ENCODE data around the gene LAMA3.

Gene LAMA3

DNA sequence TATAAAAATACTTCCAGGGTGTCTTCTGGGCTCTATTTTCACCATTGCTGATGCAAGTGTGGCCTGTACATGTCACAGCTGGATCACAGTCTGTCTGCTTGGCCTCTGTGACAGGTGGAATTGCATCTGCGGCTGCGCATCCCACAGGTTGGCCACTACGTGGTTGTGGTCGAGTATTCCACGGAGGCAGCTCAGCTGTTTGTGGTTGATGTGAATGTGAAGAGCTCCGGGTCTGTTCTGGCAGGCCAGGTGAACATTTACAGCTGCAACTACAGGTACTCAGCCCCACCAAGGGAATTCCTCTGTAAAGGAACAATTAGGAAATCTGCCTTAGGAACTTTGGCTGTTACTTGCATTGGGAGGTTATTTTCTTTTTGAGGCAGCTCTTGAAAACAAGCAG lies 144.5 kb downstream of the LAMA3 start:
- H3K4me2 ChIP-seq (ENCODE audit: low read length) = no peak overlapping the region
- no peaks in the 10 kb centered on the region for H3K36me3 ChIP-seq (ENCODE audit: insufficient read depth, low read length)
- no peak overlapping the region for H3K4me3 ChIP-seq (ENCODE audit: low read length)
- H3K4me1 ChIP-seq (ENCODE audit: control insufficient read depth, insufficient read depth, low read length) = peaks cover 28% of the 10 kb centered on the region
- H3K27me3 ChIP-seq (ENCODE audit: control insufficient read depth, insufficient read depth, low read length) = no peaks in the 10 kb centered on the region
- no peak overlapping the region for H3K9ac ChIP-seq (ENCODE audit: low read depth, low read length)
- H3K9me3 ChIP-seq (replicated peaks; ENCODE audit: low read length) = no peaks in the 10 kb centered on the region

- Histone ChIP-seq H3K4me2 (ENCODE audit: low read length) (no peak overlapping the region), H3K4me3 (ENCODE audit: low read length) (no peak overlapping the region), H3K27me3 (ENCODE audit: control insufficient read depth, insufficient read depth, low read length) (no peaks in the 10 kb centered on the region), H3K9ac (ENCODE audit: low read depth, low read length) (no peak overlapping the region), H3K9me3 (replicated peaks; ENCODE audit: low read length) (no peaks in the 10 kb centered on the region), H3K36me3 (ENCODE audit: insufficient read depth, low read length) (no peaks in the 10 kb centered on the region), H3K4me1 (ENCODE audit: control insufficient read depth, insufficient read depth, low read length) (peaks cover 36% of the 10 kb centered on the region)
Observed at GRCh38 chr18:23835091-23835490, 145.8 kb downstream of the LAMA3 start.

DNA sequence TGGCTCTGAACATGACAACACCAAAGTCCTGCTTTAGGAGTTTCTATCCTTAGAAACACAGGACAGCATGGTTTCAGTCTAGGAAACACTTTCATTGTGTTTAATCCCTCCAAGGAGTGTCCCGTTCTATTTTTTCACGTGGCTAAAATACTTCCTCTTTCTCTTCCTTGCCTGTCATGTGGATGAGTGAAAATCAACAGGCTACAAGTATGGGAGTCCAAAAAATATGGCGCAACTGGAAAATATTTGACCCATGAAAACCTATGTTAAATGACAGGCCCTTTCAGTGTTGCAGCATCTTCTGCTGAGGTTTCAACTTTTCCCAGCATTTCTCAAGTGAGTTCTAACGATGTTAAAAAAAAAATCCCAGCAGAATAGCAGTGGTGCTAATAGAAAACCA lies 146.3 kb downstream of the LAMA3 start:
- no peaks in the 10 kb centered on the region for H3K36me3 ChIP-seq (ENCODE audit: insufficient read depth, low read length)

DNA sequence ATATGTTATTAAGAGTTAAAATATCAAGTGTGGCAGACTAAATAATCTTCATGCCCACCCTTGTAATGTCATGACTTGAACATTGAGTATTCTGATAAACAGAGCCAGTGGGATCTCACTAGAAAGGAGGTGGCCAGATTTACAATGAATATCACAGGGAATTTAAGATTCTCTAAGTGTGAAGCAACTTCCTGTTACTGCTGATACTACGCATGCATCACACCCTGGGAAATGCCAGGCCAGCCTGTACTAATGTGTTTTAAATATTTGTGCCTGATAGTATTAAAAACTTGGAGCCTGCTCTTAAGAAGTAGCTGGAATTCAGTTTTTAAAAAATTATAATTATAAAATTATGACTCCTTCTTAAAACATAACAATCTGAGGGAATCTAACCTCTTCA lies 148.3 kb downstream of the LAMA3 start:
- H3K9me3 ChIP-seq (replicated peaks; ENCODE audit: low read length) = no peaks in the 10 kb centered on the region
- H3K4me1 ChIP-seq (ENCODE audit: control insufficient read depth, insufficient read depth, low read length) = peaks cover 36% of the 10 kb centered on the region
- H3K27me3 ChIP-seq (ENCODE audit: control insufficient read depth, insufficient read depth, low read length) = no peaks in the 10 kb centered on the region
- no peak overlapping the region for H3K4me2 ChIP-seq (ENCODE audit: low read length)
- no peak overlapping the region for H3K4me3 ChIP-seq (ENCODE audit: low read length)
- H3K9ac ChIP-seq (ENCODE audit: low read depth, low read length) = peak overlapping the region; percentile 81
- H3K36me3 ChIP-seq (ENCODE audit: insufficient read depth, low read length) = no peaks in the 10 kb centered on the region

More for the DNA sequence above, 146.3 kb downstream of the LAMA3 start:
- Histone ChIP-seq H3K4me3 (ENCODE audit: low read length) (no peak overlapping the region), H3K9me3 (replicated peaks; ENCODE audit: low read length) (no peaks in the 10 kb centered on the region), H3K27me3 (ENCODE audit: control insufficient read depth, insufficient read depth, low read length) (no peaks in the 10 kb centered on the region), H3K4me2 (ENCODE audit: low read length) (no peak overlapping the region), H3K9ac (ENCODE audit: low read depth, low read length) (no peak overlapping the region), H3K4me1 (ENCODE audit: control insufficient read depth, insufficient read depth, low read length) (peaks cover 36% of the 10 kb centered on the region)

GRCh38 chr18:23838233-23838632 lies 149.0 kb downstream of the LAMA3 start:
- H3K9me3 ChIP-seq (replicated peaks; ENCODE audit: low read length) = no peaks in the 10 kb centered on the region
- H3K4me3 ChIP-seq (ENCODE audit: low read length) = peak overlapping the region; percentile 57
- H3K9ac ChIP-seq (ENCODE audit: low read depth, low read length) = peak overlapping the region; percentile 81
- peak overlapping the region; percentile 70 for H3K4me2 ChIP-seq (ENCODE audit: low read length)
- peaks cover 36% of the 10 kb centered on the region for H3K4me1 ChIP-seq (ENCODE audit: control insufficient read depth, insufficient read depth, low read length)
- no peaks in the 10 kb centered on the region for H3K36me3 ChIP-seq (ENCODE audit: insufficient read depth, low read length)
- H3K27me3 ChIP-seq (ENCODE audit: control insufficient read depth, insufficient read depth, low read length) = no peaks in the 10 kb centered on the region

GRCh38 chr18:23838801-23839366 lies 149.6 kb downstream of the LAMA3 start:
- Histone ChIP-seq H3K4me3 (ENCODE audit: low read length) (peak overlapping the region; percentile 57), H3K4me2 (ENCODE audit: low read length) (peak overlapping the region; percentile 70), H3K9ac (ENCODE audit: low read depth, low read length) (peak overlapping the region; percentile 81), H3K9me3 (replicated peaks; ENCODE audit: low read length) (no peaks in the 10 kb centered on the region), H3K27me3 (ENCODE audit: control insufficient read depth, insufficient read depth, low read length) (no peaks in the 10 kb centered on the region), H3K36me3 (ENCODE audit: insufficient read depth, low read length) (no peaks in the 10 kb centered on the region), H3K4me1 (ENCODE audit: control insufficient read depth, insufficient read depth, low read length) (peaks cover 36% of the 10 kb centered on the region)

DNA sequence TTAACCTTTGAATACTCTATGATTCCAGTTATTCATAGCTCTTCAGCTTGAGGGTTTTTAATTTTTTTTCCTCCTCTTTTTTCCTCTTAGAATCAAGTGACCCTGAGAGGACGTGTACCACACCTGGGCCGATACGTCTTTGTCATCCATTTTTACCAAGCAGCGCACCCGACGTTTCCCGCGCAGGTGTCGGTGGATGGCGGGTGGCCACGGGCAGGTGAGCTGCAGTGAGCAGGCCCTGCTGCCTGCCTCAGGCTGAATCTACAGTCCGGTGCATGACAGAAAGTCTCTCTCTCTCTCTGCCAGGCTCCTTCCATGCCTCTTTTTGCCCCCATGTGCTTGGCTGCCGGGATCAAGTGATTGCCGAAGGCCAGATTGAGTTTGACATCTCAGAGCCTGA lies 153.1 kb downstream of the LAMA3 start:
- no peaks in the 10 kb centered on the region for H3K27me3 ChIP-seq (ENCODE audit: control insufficient read depth, insufficient read depth, low read length)
- no peak overlapping the region for H3K9ac ChIP-seq (ENCODE audit: low read depth, low read length)
- no peaks in the 10 kb centered on the region for H3K36me3 ChIP-seq (ENCODE audit: insufficient read depth, low read length)
- peaks cover 36% of the 10 kb centered on the region for H3K4me1 ChIP-seq (ENCODE audit: control insufficient read depth, insufficient read depth, low read length)
- no peak overlapping the region for H3K4me3 ChIP-seq (ENCODE audit: low read length)
- no peaks in the 10 kb centered on the region for H3K9me3 ChIP-seq (replicated peaks; ENCODE audit: low read length)
- H3K4me2 ChIP-seq (ENCODE audit: low read length) = no peak overlapping the region

- Histone ChIP-seq H3K27me3 (ENCODE audit: control insufficient read depth, insufficient read depth, low read length) (no peaks in the 10 kb centered on the region), H3K9ac (ENCODE audit: low read depth, low read length) (no peak overlapping the region), H3K9me3 (replicated peaks; ENCODE audit: low read length) (no peaks in the 10 kb centered on the region), H3K4me2 (ENCODE audit: low read length) (peak overlapping the region; percentile 4), H3K36me3 (ENCODE audit: insufficient read depth, low read length) (no peaks in the 10 kb centered on the region), H3K4me3 (ENCODE audit: low read length) (no peak overlapping the region), H3K4me1 (ENCODE audit: control insufficient read depth, insufficient read depth, low read length) (peaks cover 10% of the 10 kb centered on the region)
Observed at GRCh38 chr18:23844991-23845680, 155.9 kb downstream of the LAMA3 start.

GRCh38 chr18:23845988-23846630 lies 156.9 kb downstream of the LAMA3 start:
- Histone ChIP-seq H3K27me3 (ENCODE audit: control insufficient read depth, insufficient read depth, low read length) (no peaks in the 10 kb centered on the region), H3K4me3 (ENCODE audit: low read length) (no peak overlapping the region), H3K9me3 (replicated peaks; ENCODE audit: low read length) (no peaks in the 10 kb centered on the region), H3K4me1 (ENCODE audit: control insufficient read depth, insufficient read depth, low read length) (peaks cover 10% of the 10 kb centered on the region), H3K4me2 (ENCODE audit: low read length) (no peak overlapping the region), H3K9ac (ENCODE audit: low read depth, low read length) (no peak overlapping the region), H3K36me3 (ENCODE audit: insufficient read depth, low read length) (no peaks in the 10 kb centered on the region)

DNA sequence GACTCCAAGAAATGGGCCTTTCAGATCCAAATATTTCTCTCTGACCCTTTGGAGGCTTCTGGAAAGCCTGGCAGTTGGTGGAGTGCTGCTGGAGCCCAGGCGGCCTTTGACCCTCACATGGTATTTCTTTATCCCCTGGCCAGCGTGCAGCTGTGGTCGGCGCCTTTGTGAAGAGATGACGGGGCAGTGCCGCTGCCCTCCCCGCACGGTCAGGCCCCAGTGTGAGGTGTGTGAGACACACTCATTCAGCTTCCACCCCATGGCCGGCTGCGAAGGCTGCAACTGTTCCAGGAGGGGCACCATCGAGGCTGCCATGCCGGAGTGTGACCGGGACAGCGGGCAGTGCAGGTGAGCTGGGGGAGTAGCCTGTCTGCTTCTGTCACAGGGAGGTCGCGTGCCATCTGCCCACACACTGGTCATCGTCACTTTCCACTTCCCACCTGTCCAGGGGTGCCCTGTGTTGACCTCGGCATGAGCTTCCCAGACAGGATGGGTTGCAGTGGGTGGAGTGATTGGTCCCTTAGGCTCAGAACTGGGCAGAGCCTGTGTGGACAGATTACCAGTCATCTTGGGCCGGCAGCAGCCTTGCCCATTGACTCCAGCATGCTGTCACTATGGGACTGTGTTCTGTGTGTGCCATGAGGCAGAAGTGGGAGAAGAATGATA lies 158.2 kb downstream of the LAMA3 start:
- H3K36me3 ChIP-seq (ENCODE audit: insufficient read depth, low read length) = no peaks in the 10 kb centered on the region
- H3K4me1 ChIP-seq (ENCODE audit: control insufficient read depth, insufficient read depth, low read length) = peaks cover 12% of the 10 kb centered on the region
- H3K9me3 ChIP-seq (replicated peaks; ENCODE audit: low read length) = no peaks in the 10 kb centered on the region
- no peak overlapping the region for H3K4me2 ChIP-seq (ENCODE audit: low read length)
- no peak overlapping the region for H3K9ac ChIP-seq (ENCODE audit: low read depth, low read length)
- H3K27me3 ChIP-seq (ENCODE audit: control insufficient read depth, insufficient read depth, low read length) = no peaks in the 10 kb centered on the region
- no peak overlapping the region for H3K4me3 ChIP-seq (ENCODE audit: low read length)

- H3K4me3 ChIP-seq (ENCODE audit: low read length) = no peak overlapping the region
- H3K9ac ChIP-seq (ENCODE audit: low read depth, low read length) = no peak overlapping the region
- H3K36me3 ChIP-seq (ENCODE audit: insufficient read depth, low read length) = no peaks in the 10 kb centered on the region
- no peaks in the 10 kb centered on the region for H3K27me3 ChIP-seq (ENCODE audit: control insufficient read depth, insufficient read depth, low read length)
- no peaks in the 10 kb centered on the region for H3K9me3 ChIP-seq (replicated peaks; ENCODE audit: low read length)
- H3K4me1 ChIP-seq (ENCODE audit: control insufficient read depth, insufficient read depth, low read length) = peaks cover 14% of the 10 kb centered on the region
- no peak overlapping the region for H3K4me2 ChIP-seq (ENCODE audit: low read length)
Observed at GRCh38 chr18:23849141-23849540, 159.9 kb downstream of the LAMA3 start.

All from skeletal muscle satellite cell (primary cell).